Osteoblast (primary cell): ENCODE data around the gene CBLIF. TPM values are rescaled to one million over a fixed set of nuclear protein-coding genes. Genes with fewer than 3 reads are reported as not detected.
"Not testable (repeated sequence)": the region's sequence is repeated elsewhere in the genome, so short reads cannot be mapped to it uniquely, and the experiment has no call there.

Experiments
- DNase-seq: peaks from one replicate; pipeline ENCODE4 v3.0.0; 2011; ENCODE audit warnings: low spot score, mixed read lengths; ENCODE audit not compliant: insufficient read length; ENCODE audit errors: missing footprints
- H2AFZ ChIP-seq: 2 replicates; pipeline ENCODE4 v1.6.0; 2011; ENCODE audit warnings: mild to moderate bottlenecking, low read length
- H3K27ac ChIP-seq: 2 replicates; pipeline ENCODE4 v1.5.1; 2011; ENCODE audit warnings: mild to moderate bottlenecking, low read depth, low read length, moderate library complexity
- H3K27me3 ChIP-seq: 2 replicates; pipeline ENCODE4 v1.6.0; 2012; ENCODE audit warnings: mild to moderate bottlenecking, control low read depth, inconsistent platforms, low read length, moderate library complexity; ENCODE audit not compliant: insufficient read depth
- H3K36me3 ChIP-seq: 2 replicates; pipeline ENCODE4 v1.5.1; 2011; ENCODE audit warnings: mild to moderate bottlenecking, low read length, control low read depth, moderate library complexity; ENCODE audit not compliant: insufficient read depth
- H3K4me1 ChIP-seq: 2 replicates; pipeline ENCODE4 v1.5.1; 2011; ENCODE audit warnings: mild to moderate bottlenecking, low read length, control low read depth, moderate library complexity; ENCODE audit not compliant: insufficient read depth
- H3K4me2 ChIP-seq: 2 replicates; pipeline ENCODE4 v1.6.0; 2011; ENCODE audit warnings: mild to moderate bottlenecking, low read length; ENCODE audit not compliant: insufficient read depth
- H3K4me3 ChIP-seq: fragments of 200-600 bp; sonication (generic); 3 replicates; pipeline ENCODE4 v1.5.1; 2012; ENCODE audit warnings: mild to moderate bottlenecking, low read length, inconsistent platforms; ENCODE audit not compliant: insufficient read depth
- H3K79me2 ChIP-seq: 2 replicates; pipeline ENCODE4 v1.6.0; 2012; ENCODE audit warnings: mild to moderate bottlenecking, low read length, control low read depth, inconsistent platforms; ENCODE audit not compliant: insufficient read depth
- H3K9me3 ChIP-seq: 2 replicates; pipeline ENCODE4 v1.5.1; 2011; ENCODE audit warnings: low read depth, low read length, control low read depth
- H4K20me1 ChIP-seq: 2 replicates; pipeline ENCODE4 v1.6.0; 2012; ENCODE audit warnings: mild to moderate bottlenecking, low read length, control low read depth; ENCODE audit not compliant: insufficient read depth
- CTCF ChIP-seq: IDR thresholded peaks from 2 replicates; pipeline ENCODE4 v1.5.1; 2011; ENCODE audit warnings: mild to moderate bottlenecking, low read depth, low read length, moderate library complexity; ENCODE audit errors: extremely low read depth
- total RNA-seq: library from RNA; depleted of rRNA; stranded (reverse); fragments of >200 nt; gene quantifications from 2 replicates; pipeline ENCODE4 v1.2.3, GENCODE V29; 2012

CBLIF gene
- not detected in 2 replicates for total RNA-seq

GRCh38 chr11:59845399-59845798 lies at the start of gene CBLIF:
Gene CBLIF, minus strand, starts transcription at chr11:59845499. Its CDS starts 46 bp downstream, at chr11:59845453.
- DNase-seq = no peak
- no peaks in the 10 kb centered on the region for H3K9me3 ChIP-seq
- H3K4me2 ChIP-seq = no peak within 1 kb of the TSS
- H3K27me3 ChIP-seq = no peaks in the 10 kb centered on the region
- H2AFZ ChIP-seq = no peak within 1 kb of the TSS
- H3K27ac ChIP-seq = no peak within 1 kb of the TSS
- no peaks in the 10 kb centered on the region for H3K36me3 ChIP-seq
- no peaks in the 10 kb centered on the region for H3K4me1 ChIP-seq
- no peak within 1 kb of the TSS for H3K4me3 ChIP-seq
- H4K20me1 ChIP-seq = no peaks in the 10 kb centered on the region
- no peak for TF ChIP-seq CTCF
- H3K79me2 ChIP-seq = no peaks in the 10 kb centered on the region

- H3K36me3 ChIP-seq = no peaks in the 10 kb centered on the region
- TF ChIP-seq CTCF = no peak
Measured at GRCh38 chr11:59894616-59895015, 49.3 kb upstream of the CBLIF start.

GRCh38 chr11:59891781-59892181 lies 46.5 kb upstream of the CBLIF start:
- H3K79me2 ChIP-seq = no peaks in the 10 kb centered on the region
- H3K4me3 ChIP-seq = no peak overlapping the region
- TF ChIP-seq CTCF = no peak
- DNase-seq = no peak
- no peaks in the 10 kb centered on the region for H3K27me3 ChIP-seq
- H3K4me2 ChIP-seq = no peak overlapping the region
- H2AFZ ChIP-seq = no peak overlapping the region
- no peaks in the 10 kb centered on the region for H3K4me1 ChIP-seq
- H3K9me3 ChIP-seq = peaks cover 4% of the 10 kb centered on the region
- H4K20me1 ChIP-seq = no peaks in the 10 kb centered on the region
- no peak overlapping the region for H3K27ac ChIP-seq
- H3K36me3 ChIP-seq = no peaks in the 10 kb centered on the region

More at GRCh38 chr11:59894616-59895015, 49.3 kb upstream of the CBLIF start:
- DNase-seq = no peak
- Histone ChIP-seq H3K4me1 (no peaks in the 10 kb centered on the region), H3K9me3 (peaks cover 4% of the 10 kb centered on the region), H2AFZ (no peak overlapping the region), H4K20me1 (no peaks in the 10 kb centered on the region), H3K4me3 (no peak overlapping the region), H3K4me2 (no peak overlapping the region), H3K27ac (no peak overlapping the region), H3K27me3 (no peaks in the 10 kb centered on the region), H3K79me2 (no peaks in the 10 kb centered on the region)

- H3K36me3 ChIP-seq, H2AFZ ChIP-seq, H3K4me3 ChIP-seq, H3K9me3 ChIP-seq, H3K79me2 ChIP-seq, H3K4me2 ChIP-seq, DNase-seq, H3K27ac ChIP-seq, H3K27me3 ChIP-seq, H3K4me1 ChIP-seq, H4K20me1 ChIP-seq: not testable (repeated sequence)
Measured at GRCh38 chr11:59887156-59887555, 41.9 kb upstream of the CBLIF start.
